HepG2 (cell line): Measurements from ENCODE around the gene NBEAL1. TPM values are rescaled to one million over a fixed set of nuclear protein-coding genes. Genes with fewer than 3 reads are reported as not detected.

Experiments used
- CSRNP2 ChIP-seq: sonication (generic); formaldehyde crosslinking; conservative IDR thresholded peaks from 2 replicates; pipeline ENCODE4 v1.8.0; 2022; ENCODE audit warnings: low read depth, missing genetic modification reagents
- FOXJ3 ChIP-seq: sonication (generic); formaldehyde crosslinking; IDR thresholded peaks from 2 replicates; pipeline ENCODE4 v1.4.0; 2020; ENCODE audit warnings: missing genetic modification reagents, mild to moderate bottlenecking, borderline replicate concordance
- HIC2 ChIP-seq: sonication (generic); formaldehyde crosslinking; IDR thresholded peaks from 2 replicates; pipeline ENCODE4 v1.9.0; 2022; ENCODE audit warnings: low read depth, missing genetic modification reagents
- KDM1A ChIP-seq: IDR thresholded peaks from 2 replicates; pipeline ENCODE4 v1.6.1; 2016; ENCODE audit warnings: missing compliant biosample characterization
- TRIM22 ChIP-seq: fragments of 450-650 bp; IDR thresholded peaks from 2 replicates; pipeline ENCODE4 v1.6.1; 2017
- ZBTB33 ChIP-seq: sonication (generic); formaldehyde crosslinking; IDR thresholded peaks from 2 replicates; pipeline ENCODE4 v1.4.0; 2020; ENCODE audit warnings: missing genetic modification reagents
- ZNF430 ChIP-seq: sonication (generic); formaldehyde crosslinking; IDR thresholded peaks from 2 replicates; pipeline ENCODE4 v1.9.0; 2021; ENCODE audit warnings: mild to moderate bottlenecking, missing genetic modification reagents
- ZNF691 ChIP-seq: sonication (generic); formaldehyde crosslinking; IDR thresholded peaks from 2 replicates; pipeline ENCODE4 v1.4.0; 2020; ENCODE audit warnings: missing genetic modification reagents, low read depth, mild to moderate bottlenecking, borderline replicate concordance
- ZNF83 ChIP-seq: sonication (generic); formaldehyde crosslinking; IDR thresholded peaks from 2 replicates; pipeline ENCODE4 v1.4.0; 2020; ENCODE audit warnings: missing genetic modification reagents, mild to moderate bottlenecking, borderline replicate concordance
- ZNF883 ChIP-seq: sonication (generic); formaldehyde crosslinking; IDR thresholded peaks from 2 replicates; pipeline ENCODE4 v1.5.1; 2020; ENCODE audit warnings: mild to moderate bottlenecking, missing genetic modification reagents; ENCODE audit errors: not compliant biosample characterization
- ZSCAN5A ChIP-seq: sonication (generic); formaldehyde crosslinking; IDR thresholded peaks from 2 replicates; pipeline ENCODE4 v1.8.0; 2022; ENCODE audit warnings: mild to moderate bottlenecking, missing genetic modification reagents, borderline replicate concordance
- polyA plus RNA-seq, 8 experiments: library from polyadenylated mRNA; depleted of rRNA in 3 of 8; stranded (reverse) in 7 of 8; unstranded in 1 of 8; fragments of >200 nt; fragmentation: Illumina TruSeq in 4 of 8; extraction: Trizol in 4 of 8; gene quantifications; 2 replicates each; pipeline versions ENCODE4 v1.2.1 to v1.2.3, GENCODE V29; 2011 to 2016; ENCODE audit warnings: low read depth in 4 of 8, missing spikeins in 1 of 8, mixed read lengths in 1 of 8; ENCODE audit not compliant: insufficient read depth in 1 of 8
- total RNA-seq, 5 experiments: library from RNA; depleted of rRNA; stranded (reverse); fragments of >200 nt; fragmentation: Illumina TruSeq; extraction: Trizol; gene quantifications; 2 replicates each; pipeline ENCODE4 v1.2.3, GENCODE V29; 2016; ENCODE audit warnings: low read depth in 1 of 5

The NBEAL1 gene
- total and polyA plus RNA-seq, 2 of the 13 experiments (the other 11 are each of a cell fraction or from before 2014, with no cell fraction given): 6.4 to 15.7 TPM

- peak; percentile 73; the same call in 1 of the 2 replicates for TF ChIP-seq HIC2 (CRISPR knock-in tag)
- TF ChIP-seq ZNF883 (CRISPR knock-in tag): peak; percentile 83
- TF ChIP-seq ZSCAN5A (CRISPR knock-in tag): no peak; the same call in 1 of the 2 replicates
- TF ChIP-seq TRIM22: no peak
- TF ChIP-seq CSRNP2 (CRISPR knock-in tag): no peak
- TF ChIP-seq KDM1A (CRISPR knock-in tag): no peak
- no peak for TF ChIP-seq FOXJ3 (CRISPR knock-in tag)
- TF ChIP-seq ZNF83 (CRISPR knock-in tag): no peak; the same call in 1 of the 2 replicates
- peak; percentile 97 for TF ChIP-seq ZNF430 (CRISPR knock-in tag)
- 0 out of 2 replicates have a peak, but pooled peaks have one; percentile 16 for TF ChIP-seq ZNF691 (CRISPR knock-in tag)
- no peak for TF ChIP-seq ZBTB33 (CRISPR knock-in tag)
These were observed at the start of gene NBEAL1 (continued) for GRCh38 chr2:203014456-203015199.
